ENCODE results near the gene DUSP1. TPM values are rescaled to one million over a fixed set of nuclear protein-coding genes. Genes with fewer than 3 reads are reported as not detected.

DUSP1 gene
- total and polyA plus RNA-seq, 2 of the 13 experiments (the other 11 are each of a cell fraction or from before 2014, with no cell fraction given), result 27.1 to 55.5 TPM

DNA sequence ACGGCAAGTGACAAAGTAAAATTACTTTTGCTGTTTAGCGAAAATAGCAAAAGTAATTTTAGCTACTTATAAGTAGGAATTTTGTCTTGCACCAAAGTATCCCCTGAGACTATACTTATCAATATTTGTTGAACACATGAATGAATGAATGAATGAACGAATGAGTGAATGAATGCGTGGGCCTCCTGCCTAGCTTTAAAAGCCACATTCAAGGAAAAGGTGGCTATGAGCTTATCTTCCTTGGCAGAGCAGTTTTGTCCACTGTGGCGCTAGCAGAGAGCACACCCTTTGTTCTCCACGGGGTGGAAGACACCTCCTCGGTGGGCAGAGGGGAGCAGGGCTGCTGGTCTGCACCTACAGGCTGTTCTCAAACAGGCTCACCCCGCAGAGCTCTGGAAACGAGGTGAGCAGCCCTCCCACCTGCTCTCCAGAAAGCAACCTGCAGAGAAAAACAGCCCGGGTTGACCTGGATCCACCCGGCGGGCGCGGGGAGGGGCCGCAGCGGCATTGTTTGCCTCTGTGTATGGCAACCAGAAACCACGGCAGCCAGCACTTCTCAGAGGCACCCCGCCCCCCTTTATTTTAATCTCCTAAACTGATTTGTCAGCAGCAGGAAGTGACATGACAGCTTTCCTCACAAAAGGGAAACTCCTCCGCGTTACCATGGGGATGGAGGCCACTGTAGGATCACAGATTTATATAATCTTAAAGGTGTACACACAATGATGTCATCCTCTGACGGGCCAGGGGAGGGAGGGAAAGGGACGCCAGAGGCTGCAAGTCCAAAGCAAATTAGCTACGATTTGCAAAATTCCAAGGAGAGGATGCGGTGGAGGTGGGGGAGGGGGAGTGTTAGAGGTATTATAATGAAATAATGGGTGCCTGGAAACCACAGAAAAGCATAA lies 5.9 kb downstream of the DUSP1 start:
- peak overlapping the region; percentile 84 for H3K27ac ChIP-seq (ENCODE audit: extremely low read length, insufficient read depth, low read length)
- H2AFZ ChIP-seq (ENCODE audit: low read length), result no peak overlapping the region
- ATAC-seq (peak; percentile 78), FAIRE-seq (peak; percentile 91), DNase-seq (ENCODE audit: low spot score) (peak; percentile 99)
- in situ Hi-C loops (cut with HindIII; ENCODE audit: extremely low pct_ligation_motif_present, low pct_unique_long_range_greater_than_20kb) (loop anchor here (5.0 kb wide), 1 partner anchor 33 kb away; no protein-coding TSS in a partner anchor), intact Hi-C loops (cut with micrococcal nuclease; ENCODE audit: unreplicated experiment) (loop anchor here (1.0 kb wide), 2 partner anchors 32 to 94 kb away; no protein-coding TSS in a partner anchor)
- peaks cover 55% of the 10 kb centered on the region for H3K4me1 ChIP-seq (ENCODE audit: insufficient read depth, low read length)
- H3K9me3 ChIP-seq (ENCODE audit: low read length), result no peaks in the 10 kb centered on the region
- peaks cover 6 to 27% of the 10 kb centered on the region in 2 experiments for H3K36me3 ChIP-seq (replicated peaks in 1 of 2; ENCODE audit: control insufficient read depth in 1 of 2, insufficient read depth in 2 of 2, low read length in 2 of 2)
- CTCF ChIA-PET (ENCODE audit: low intra/inter-chr PET ratio, low total read pairs), result no interaction called here
- peak overlapping the region; percentile 54 to 73 (median 54); a peak in 5 of 6 replicates for H3K4me3 ChIP-seq (replicated peaks in 1 of 3; ENCODE audit: insufficient read depth in 1 of 3, low read depth in 2 of 3, low read length in 3 of 3)
- H3K27me3 ChIP-seq (ENCODE audit: control insufficient read depth in 1 of 2, insufficient read depth in 2 of 2, low read length in 2 of 2), result no peaks in the 10 kb centered on the region; a peak in 2 of 5 replicates
- peaks cover 37% of the 10 kb centered on the region for H4K20me1 ChIP-seq (ENCODE audit: insufficient read depth, low read length)
- WGBS (ENCODE audit: low lambda C conversion rate), result 11% methylated on average over 13 of the region's 24 CpGs
- peak overlapping the region; percentile 100 for H3K4me2 ChIP-seq (ENCODE audit: low read depth, low read length)
- POLR2A ChIA-PET, result interaction anchor here (0.6 to 17.1 kb wide), 21 partner anchors 9 to 194 kb away, joined by 3 to 425 read pairs (median 4); partner anchors contain the start of genes ERGIC1 and RPL26L1
- BruUV-seq (replicated peaks), result no TSS peak
- peaks cover 26% of the 10 kb centered on the region for H3K79me2 ChIP-seq (ENCODE audit: insufficient read depth, low read length)
- peak overlapping the region; percentile 89 for H3K9ac ChIP-seq (ENCODE audit: insufficient read depth, low read depth, low read length)
- no peak for TF ChIP-seq NR2F2 (IDR thresholded peaks at IDR 0.05; ENCODE audit: borderline replicate concordance, low read depth)
- TF ChIP-seq NFE2L2 (IDR thresholded peaks at IDR 0.05; ENCODE audit: low read length), result peak; percentile 39; the same call in 1 of the 2 replicates
- TF ChIP-seq ZFAT (CRISPR knock-in tag; conservative IDR thresholded peaks at IDR 0.05), result no peak
- TF ChIP-seq SIN3A (IDR thresholded peaks at IDR 0.05; ENCODE audit: borderline replicate concordance, low read depth, low read length), result peak; percentile 70; the same call in 1 of the 2 replicates
- peak; percentile 85 for TF ChIP-seq HIVEP1 (CRISPR knock-in tag; IDR thresholded peaks at IDR 0.05)
- no peak for TF ChIP-seq SMAD9 (CRISPR knock-in tag; IDR thresholded peaks at IDR 0.05)
- no peak for TF ChIP-seq ZFP36L1 (CRISPR knock-in tag; IDR thresholded peaks at IDR 0.05)
- no peak for TF ChIP-seq KDM4B (CRISPR knock-in tag; IDR thresholded peaks at IDR 0.05)
- TF ChIP-seq FOXK1 (CRISPR knock-in tag; IDR thresholded peaks at IDR 0.05; ENCODE audit: borderline replicate concordance, low read depth), result peak; percentile 65; the same call in 1 of the 2 replicates
- TF ChIP-seq ZNF34 (CRISPR knock-in tag; IDR thresholded peaks at IDR 0.05; ENCODE audit: borderline replicate concordance), result no peak
- peak in 1 of 2 experiments; percentile 64; a peak in 1 of 4 replicates for TF ChIP-seq POLR2A (IDR thresholded peaks at IDR 0.05; ENCODE audit: insufficient read depth in 1 of 2, low read depth in 2 of 2, low read length in 2 of 2)
- TF ChIP-seq PITX1 (CRISPR knock-in tag; IDR thresholded peaks at IDR 0.05), result peak; percentile 80
- peak; percentile 45 for TF ChIP-seq SOX13 (IDR thresholded peaks at IDR 0.05)
- peak in 1 of 2 experiments; percentile 85; a peak in 2 of 4 replicates for TF ChIP-seq SOX13 (CRISPR knock-in tag; conservative IDR thresholded peaks at IDR 0.05 in 1 of 2, IDR thresholded peaks at IDR 0.05 in 1 of 2)
- no peak for TF ChIP-seq MZF1 (CRISPR knock-in tag; IDR thresholded peaks at IDR 0.05; ENCODE audit: borderline replicate concordance)
- TF ChIP-seq PHF8 (CRISPR knock-in tag; IDR thresholded peaks at IDR 0.05), result no peak
- peak; percentile 84 for TF ChIP-seq SOX5 (CRISPR knock-in tag; IDR thresholded peaks at IDR 0.05; ENCODE audit: borderline replicate concordance)
- no peak for TF ChIP-seq ZNF468 (CRISPR knock-in tag; IDR thresholded peaks at IDR 0.05)
- TF ChIP-seq RFXAP (CRISPR knock-in tag; IDR thresholded peaks at IDR 0.05; ENCODE audit: borderline replicate concordance), result peak; percentile 49; the same call in 1 of the 2 replicates
- peak; percentile 78 for TF ChIP-seq ZNF652 (CRISPR knock-in tag; IDR thresholded peaks at IDR 0.05; ENCODE audit: borderline replicate concordance, low read depth)
- peak; percentile 89 for TF ChIP-seq SAP130 (CRISPR knock-in tag; IDR thresholded peaks at IDR 0.05; ENCODE audit: low read depth)
- no peak for TF ChIP-seq ZNF207 (IDR thresholded peaks at IDR 0.05; ENCODE audit: borderline replicate concordance)
- TF ChIP-seq, protein P1, sequence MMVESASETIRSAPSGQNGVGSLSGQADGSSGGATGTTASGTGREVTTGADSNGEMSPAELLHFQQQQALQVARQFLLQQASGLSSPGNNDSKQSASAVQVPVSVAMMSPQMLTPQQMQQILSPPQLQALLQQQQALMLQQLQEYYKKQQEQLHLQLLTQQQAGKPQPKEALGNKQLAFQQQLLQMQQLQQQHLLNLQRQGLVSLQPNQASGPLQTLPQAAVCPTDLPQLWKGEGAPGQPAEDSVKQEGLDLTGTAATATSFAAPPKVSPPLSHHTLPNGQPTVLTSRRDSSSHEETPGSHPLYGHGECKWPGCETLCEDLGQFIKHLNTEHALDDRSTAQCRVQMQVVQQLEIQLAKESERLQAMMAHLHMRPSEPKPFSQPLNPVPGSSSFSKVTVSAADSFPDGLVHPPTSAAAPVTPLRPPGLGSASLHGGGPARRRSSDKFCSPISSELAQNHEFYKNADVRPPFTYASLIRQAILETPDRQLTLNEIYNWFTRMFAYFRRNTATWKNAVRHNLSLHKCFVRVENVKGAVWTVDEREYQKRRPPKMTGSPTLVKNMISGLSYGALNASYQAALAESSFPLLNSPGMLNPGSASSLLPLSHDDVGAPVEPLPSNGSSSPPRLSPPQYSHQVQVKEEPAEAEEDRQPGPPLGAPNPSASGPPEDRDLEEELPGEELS (CRISPR knock-in tag; IDR thresholded peaks at IDR 0.05), result peak; percentile 48; the same call in 1 of the 2 replicates
- 0 out of 2 replicates have a peak, but pooled peaks have one; percentile 39 for TF ChIP-seq SNAI1 (CRISPR knock-in tag; IDR thresholded peaks at IDR 0.05; ENCODE audit: borderline replicate concordance)
- TF ChIP-seq TOPORS (CRISPR knock-in tag; IDR thresholded peaks at IDR 0.05), result 0 out of 2 replicates have a peak, but pooled peaks have one; percentile 47
